ENCODE data around the gene CDCP2. TPM values are rescaled to one million over a fixed set of nuclear protein-coding genes. Genes with fewer than 3 reads are reported as not detected.

Gene CDCP2
- total and polyA plus RNA-seq, 12 donors, result 0.03 to 0.11 TPM; not detected in 10

GRCh38 chr1:54171606-54172005 is 18.8 kb upstream of the CDCP2 start:
- Histone ChIP-seq H3K4me3 (no peak overlapping the region), H3K27me3 (no peaks in the 10 kb centered on the region), H3K4me1 (no peaks in the 10 kb centered on the region), H3K36me3 (peaks cover 0 to 18% (median 0%) of the 10 kb centered on the region in 9 donors), H3K9me3 (no peaks in the 10 kb centered on the region), H3K27ac (no peak overlapping the region)
- 92 to 93% methylated on average over 8 of the region's 8 CpGs for WGBS, 2 donors
- no peak for ATAC-seq
- no peak for DNase-seq
- intact Hi-C loops (cut with DNase I), result no loop called here
- TF ChIP-seq CTCF (IDR thresholded peaks at IDR 0.05), result no peak

GRCh38 chr1:54171016-54171415 is 18.2 kb upstream of the CDCP2 start:
- DNase-seq (no peak), ATAC-seq (no peak)
- WGBS, 2 donors, result 83% methylated on average over 8 of the region's 8 CpGs
- Histone ChIP-seq H3K27me3 (no peaks in the 10 kb centered on the region), H3K36me3 (peaks cover 0 to 17% (median 0%) of the 10 kb centered on the region in 9 donors), H3K4me3 (no peak overlapping the region), H3K4me1 (no peaks in the 10 kb centered on the region), H3K9me3 (no peaks in the 10 kb centered on the region), H3K27ac (no peak overlapping the region)
- TF ChIP-seq CTCF (IDR thresholded peaks at IDR 0.05), result no peak
- intact Hi-C loops (cut with DNase I), result no loop called here

- TF ChIP-seq CTCF (IDR thresholded peaks at IDR 0.05), result no peak
- Histone ChIP-seq H3K27ac (no peak overlapping the region), H3K4me1 (no peaks in the 10 kb centered on the region), H3K9me3 (no peaks in the 10 kb centered on the region), H3K27me3 (no peaks in the 10 kb centered on the region), H3K36me3 (peaks cover 0 to 6% (median 0%) of the 10 kb centered on the region in 9 donors), H3K4me3 (no peak overlapping the region)
- DNase-seq (no peak), ATAC-seq (no peak)
- 81 to 83% methylated on average over 3 of the region's 3 CpGs for WGBS, 2 donors
- intact Hi-C loops (cut with DNase I), result no loop called here
These were observed 16.3 kb upstream of the CDCP2 start for GRCh38 chr1:54169068-54169467.

- Histone ChIP-seq H3K36me3 (peaks cover 0 to 5% (median 0%) of the 10 kb centered on the region in 9 donors), H3K4me3 (no peak overlapping the region), H3K9me3 (no peaks in the 10 kb centered on the region), H3K27me3 (no peaks in the 10 kb centered on the region), H3K4me1 (no peaks in the 10 kb centered on the region), H3K27ac (no peak overlapping the region)
- no peak for TF ChIP-seq CTCF (IDR thresholded peaks at IDR 0.05)
- 81 to 88% methylated on average over 8 of the region's 8 CpGs for WGBS, 2 donors
- intact Hi-C loops (cut with DNase I), result no loop called here
- DNase-seq (no peak), ATAC-seq (no peak)
These were observed 15.6 kb upstream of the CDCP2 start for GRCh38 chr1:54168206-54168965.
